Retinal pigment epithelial cell (primary cell): ENCODE measurements around the gene CYP4F12.

Experiments used
- DNase-seq: peaks from one replicate; pipeline ENCODE4 v3.0.0-alpha.2; 2010; ENCODE audit warnings: low read depth
- H3K4me3 ChIP-seq: 2 replicates; pipeline ENCODE4 v1.5.1; 2011; ENCODE audit warnings: mild to moderate bottlenecking, low read length, control low read depth, moderate library complexity
- CTCF ChIP-seq: conservative IDR thresholded peaks from 2 replicates; pipeline ENCODE4 v1.5.1; 2011; ENCODE audit warnings: low read depth, low read length, control low read depth, inconsistent platforms

CYP4F12 gene

DNA sequence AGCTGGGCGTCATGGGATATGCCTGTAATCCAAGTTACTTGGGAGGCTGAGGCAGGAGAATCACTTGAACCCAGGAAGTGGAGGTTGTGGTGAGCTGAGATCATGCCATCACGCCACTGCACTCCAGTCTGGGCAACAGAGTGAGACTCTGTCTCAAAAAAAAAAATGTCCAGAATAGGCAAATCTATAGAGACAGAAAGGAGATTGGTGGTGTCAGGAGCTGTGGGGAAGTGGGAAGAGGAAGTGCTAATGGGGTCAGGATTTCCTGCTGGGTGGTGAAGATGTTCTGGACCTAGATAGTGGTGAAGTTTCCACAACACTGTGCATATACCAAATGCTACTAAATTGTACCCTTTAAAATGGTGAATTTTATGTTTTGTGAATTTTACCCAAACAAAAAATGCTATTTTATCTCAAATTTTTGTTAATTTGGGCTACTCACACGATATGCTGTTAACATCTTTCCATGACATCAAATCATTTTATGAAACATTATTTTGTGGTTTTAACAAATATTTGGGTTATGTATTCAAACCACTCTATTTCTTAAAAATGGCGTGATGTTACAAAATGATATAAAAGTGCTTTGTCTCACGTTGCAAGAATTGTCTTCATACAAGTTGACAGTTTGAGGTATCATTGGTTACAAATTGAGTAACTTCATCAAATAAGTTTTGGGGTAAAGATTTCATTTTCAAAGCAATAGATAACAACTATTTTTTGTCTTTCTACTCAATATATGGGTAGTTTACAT, 39.6 kb upstream of the CYP4F12 start:
- no peak overlapping the region for H3K4me3 ChIP-seq
- DNase-seq = no peak
- no peak for TF ChIP-seq CTCF

DNA sequence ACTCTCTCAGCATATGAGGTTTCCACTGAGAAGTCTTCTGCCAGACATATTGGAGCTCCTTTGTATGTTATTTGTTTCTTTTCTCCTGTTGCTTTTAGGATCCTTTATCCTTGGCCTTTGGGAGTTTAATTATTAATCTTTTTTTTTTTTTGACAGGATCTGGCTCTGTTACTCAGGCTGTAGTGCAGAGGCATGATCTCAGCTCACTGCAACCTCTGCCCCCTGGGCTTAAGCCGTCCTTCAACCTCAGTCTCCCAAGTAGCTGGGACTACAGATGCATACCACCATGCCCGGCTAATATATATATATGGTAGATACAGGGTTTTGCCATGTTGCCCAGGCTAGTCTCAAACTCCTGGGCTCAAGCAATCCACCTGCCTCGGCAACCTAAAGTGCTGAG, 38.8 kb upstream of the CYP4F12 start:
- no peak for TF ChIP-seq CTCF
- no peak for DNase-seq
- H3K4me3 ChIP-seq = no peak overlapping the region

- TF ChIP-seq CTCF = no peak
- no peak for DNase-seq
- H3K4me3 ChIP-seq = no peak overlapping the region
Observed at GRCh38 chr19:15635016-15635805, 37.7 kb upstream of the CYP4F12 start.

DNA sequence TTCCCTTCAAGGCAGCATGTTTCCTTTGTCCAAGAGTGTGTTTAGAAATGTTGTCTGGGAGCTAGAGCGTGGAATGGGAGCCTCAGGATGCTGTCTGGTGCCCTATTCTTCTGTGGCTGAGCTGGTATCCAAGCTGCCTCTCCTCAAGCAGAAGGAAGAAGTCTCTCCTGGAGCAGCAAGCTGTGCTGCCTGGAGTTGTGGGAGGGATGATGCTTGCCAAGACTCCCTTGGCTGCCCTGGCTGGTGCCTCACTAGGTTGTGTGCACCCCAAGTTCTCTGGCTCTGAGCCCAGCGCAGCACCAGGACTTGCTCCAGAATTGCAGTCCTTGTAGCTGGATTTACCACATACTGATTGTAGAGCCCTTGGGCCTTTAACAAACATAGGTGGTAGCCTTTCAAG, 36.9 kb upstream of the CYP4F12 start:
- H3K4me3 ChIP-seq = no peak overlapping the region
- TF ChIP-seq CTCF = no peak
- DNase-seq = no peak

- no peak for DNase-seq
- no peak overlapping the region for H3K4me3 ChIP-seq
- TF ChIP-seq CTCF = no peak
Observed at GRCh38 chr19:15639596-15639995, 33.3 kb upstream of the CYP4F12 start.

DNA sequence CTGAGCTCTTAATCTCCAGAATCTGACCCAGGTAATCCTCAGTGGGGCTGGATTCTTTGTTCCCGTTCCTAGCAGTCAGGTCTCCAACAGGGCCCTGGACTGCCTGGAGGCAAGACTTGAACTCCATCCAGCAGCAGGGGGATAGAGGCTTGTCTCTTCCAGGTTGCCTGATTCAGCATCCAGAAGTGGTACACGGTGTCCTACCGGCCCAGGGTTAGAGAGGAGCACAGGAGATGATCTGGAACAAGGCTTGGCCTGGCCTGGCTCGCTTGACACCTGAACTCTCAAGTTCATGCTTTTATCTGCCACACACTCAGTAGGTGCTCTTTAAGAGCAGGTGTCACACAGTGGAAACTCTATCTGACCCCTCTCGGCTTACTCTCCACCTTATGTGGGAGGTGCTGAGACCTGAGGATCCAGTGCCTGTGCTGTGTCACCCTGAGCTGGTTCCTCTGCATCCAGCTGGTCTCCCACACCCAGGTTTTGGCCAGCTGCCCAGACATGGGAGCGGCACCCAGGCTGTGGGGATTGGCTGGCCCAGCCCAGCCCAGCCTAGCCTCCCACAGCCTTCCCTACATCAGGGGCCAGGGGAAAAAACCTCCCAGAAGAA, 32.5 kb upstream of the CYP4F12 start, which contains the start of gene CYP4F3:
Gene CYP4F3, plus strand, starts transcription at position 604 of the 610 bp plus-strand sequence. CDS start 519 bp downstream, outside the sequence.
- no peak within 1 kb of the TSS for H3K4me3 ChIP-seq
- DNase-seq = no peak
- no peak for TF ChIP-seq CTCF
